ENCODE results near the gene SCNN1G. TPM values are rescaled to one million over a fixed set of nuclear protein-coding genes. Genes with fewer than 3 reads are reported as not detected.

SCNN1G gene
- total and polyA plus RNA-seq, 2 of the 13 experiments (the other 11 are each of a cell fraction or from before 2014, with no cell fraction given): not detected

DNA sequence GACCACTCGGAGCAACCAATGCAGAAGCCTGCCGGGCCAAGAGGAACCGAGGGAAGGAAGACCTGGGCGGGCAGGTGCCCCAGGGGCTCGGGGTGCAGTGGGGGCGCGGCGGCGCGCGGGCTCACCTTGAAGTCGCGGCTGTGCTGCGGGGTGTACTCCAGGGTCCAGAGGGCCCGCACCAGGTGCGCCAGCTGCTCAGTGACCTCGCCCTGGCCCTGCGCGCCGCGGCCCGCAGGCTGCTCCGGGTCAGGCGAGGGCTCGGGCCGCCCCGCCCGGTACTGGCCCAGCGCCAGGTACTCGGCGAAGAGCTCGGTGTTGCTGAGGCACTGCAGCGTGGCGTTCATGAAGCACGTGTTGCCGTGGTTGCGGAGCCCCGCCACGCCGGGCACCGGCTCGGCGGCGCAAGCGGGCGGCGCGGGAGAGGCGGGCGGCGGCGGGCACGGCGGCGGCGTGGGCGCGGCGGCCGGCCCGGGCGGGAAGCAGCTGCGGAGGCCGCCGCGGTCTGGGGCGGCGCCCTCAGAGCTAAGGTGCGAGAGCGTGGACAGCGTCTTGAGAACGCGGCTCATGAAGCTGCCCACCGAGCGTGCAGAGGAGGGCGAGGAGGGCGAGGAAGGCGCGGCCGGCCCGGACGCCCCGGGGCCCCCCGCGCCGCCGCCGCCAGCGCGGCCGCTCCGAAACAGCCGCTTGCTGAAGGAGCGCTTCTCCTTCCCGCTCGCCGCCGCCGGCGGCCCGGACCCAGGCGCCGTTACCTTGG, 33.9 kb upstream of the SCNN1G start (continued):
- TF ChIP-seq, protein P1, sequence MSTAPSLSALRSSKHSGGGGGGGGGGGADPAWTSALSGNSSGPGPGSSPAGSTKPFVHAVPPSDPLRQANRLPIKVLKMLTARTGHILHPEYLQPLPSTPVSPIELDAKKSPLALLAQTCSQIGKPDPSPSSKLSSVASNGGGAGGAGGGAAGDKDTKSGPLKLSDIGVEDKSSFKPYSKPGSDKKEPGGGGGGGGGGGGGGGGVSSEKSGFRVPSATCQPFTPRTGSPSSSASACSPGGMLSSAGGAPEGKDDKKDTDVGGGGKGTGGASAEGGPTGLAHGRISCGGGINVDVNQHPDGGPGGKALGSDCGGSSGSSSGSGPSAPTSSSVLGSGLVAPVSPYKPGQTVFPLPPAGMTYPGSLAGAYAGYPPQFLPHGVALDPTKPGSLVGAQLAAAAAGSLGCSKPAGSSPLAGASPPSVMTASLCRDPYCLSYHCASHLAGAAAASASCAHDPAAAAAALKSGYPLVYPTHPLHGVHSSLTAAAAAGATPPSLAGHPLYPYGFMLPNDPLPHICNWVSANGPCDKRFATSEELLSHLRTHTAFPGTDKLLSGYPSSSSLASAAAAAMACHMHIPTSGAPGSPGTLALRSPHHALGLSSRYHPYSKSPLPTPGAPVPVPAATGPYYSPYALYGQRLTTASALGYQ (CRISPR knock-in tag; IDR thresholded peaks at IDR 0.05): peak; percentile 67; the same call in 1 of the 2 replicates
- TF ChIP-seq ZNF777 (CRISPR knock-in tag; IDR thresholded peaks at IDR 0.05) (peak; percentile 65; the same call in 1 of the 2 replicates), ZFAT (CRISPR knock-in tag; conservative IDR thresholded peaks at IDR 0.05) (no peak; the same call in 1 of the 2 replicates), ZNF639 (CRISPR knock-in tag; conservative IDR thresholded peaks at IDR 0.05) (peak; percentile 80), SALL1 (CRISPR knock-in tag; IDR thresholded peaks at IDR 0.05) (peak; percentile 89), ZSCAN29 (CRISPR knock-in tag; conservative IDR thresholded peaks at IDR 0.05) (0 out of 2 replicates have a peak, but pooled peaks have one; percentile 45), PHF5A (CRISPR knock-in tag; IDR thresholded peaks at IDR 0.05; ENCODE audit: low read depth, unreplicated experiment) (no peak), ZBTB2 (CRISPR knock-in tag; IDR thresholded peaks at IDR 0.05; ENCODE audit: low read depth) (peak; percentile 90), ZNF597 (CRISPR knock-in tag; IDR thresholded peaks at IDR 0.05) (no peak), ZNF589 (CRISPR knock-in tag; conservative IDR thresholded peaks at IDR 0.05) (peak; percentile 79), RFXAP (CRISPR knock-in tag; IDR thresholded peaks at IDR 0.05; ENCODE audit: borderline replicate concordance) (peak; percentile 49; the same call in 1 of the 2 replicates), SIX4 (CRISPR knock-in tag; IDR thresholded peaks at IDR 0.05) (no peak), ZNF782 (CRISPR knock-in tag; IDR thresholded peaks at IDR 0.05; ENCODE audit: borderline replicate concordance) (no peak; the same call in 1 of the 2 replicates), JUN (CRISPR knock-in tag; IDR thresholded peaks at IDR 0.05) (no peak), ZNF704 (CRISPR knock-in tag; IDR thresholded peaks at IDR 0.05; ENCODE audit: borderline replicate concordance) (peak; percentile 90), REPIN1 (CRISPR knock-in tag; IDR thresholded peaks at IDR 0.05; ENCODE audit: borderline replicate concordance, low read depth) (no peak; the same call in 1 of the 2 replicates), ZC3H13 (CRISPR knock-in tag; IDR thresholded peaks at IDR 0.05) (peak; percentile 88)
- TF ChIP-seq, protein P2, sequence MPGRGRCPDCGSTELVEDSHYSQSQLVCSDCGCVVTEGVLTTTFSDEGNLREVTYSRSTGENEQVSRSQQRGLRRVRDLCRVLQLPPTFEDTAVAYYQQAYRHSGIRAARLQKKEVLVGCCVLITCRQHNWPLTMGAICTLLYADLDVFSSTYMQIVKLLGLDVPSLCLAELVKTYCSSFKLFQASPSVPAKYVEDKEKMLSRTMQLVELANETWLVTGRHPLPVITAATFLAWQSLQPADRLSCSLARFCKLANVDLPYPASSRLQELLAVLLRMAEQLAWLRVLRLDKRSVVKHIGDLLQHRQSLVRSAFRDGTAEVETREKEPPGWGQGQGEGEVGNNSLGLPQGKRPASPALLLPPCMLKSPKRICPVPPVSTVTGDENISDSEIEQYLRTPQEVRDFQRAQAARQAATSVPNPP (CRISPR knock-in tag; IDR thresholded peaks at IDR 0.05): peak; percentile 53; the same call in 1 of the 2 replicates
- TF ChIP-seq, protein P3, sequence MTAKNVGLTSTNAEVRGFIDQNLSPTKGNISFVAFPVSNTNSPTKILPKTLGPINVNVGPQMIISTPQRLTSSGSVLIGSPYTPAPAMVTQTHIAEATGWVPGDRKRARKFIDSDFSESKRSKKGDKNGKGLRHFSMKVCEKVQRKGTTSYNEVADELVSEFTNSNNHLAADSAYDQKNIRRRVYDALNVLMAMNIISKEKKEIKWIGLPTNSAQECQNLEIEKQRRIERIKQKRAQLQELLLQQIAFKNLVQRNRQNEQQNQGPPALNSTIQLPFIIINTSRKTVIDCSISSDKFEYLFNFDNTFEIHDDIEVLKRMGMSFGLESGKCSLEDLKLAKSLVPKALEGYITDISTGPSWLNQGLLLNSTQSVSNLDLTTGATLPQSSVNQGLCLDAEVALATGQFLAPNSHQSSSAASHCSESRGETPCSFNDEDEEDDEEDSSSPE (CRISPR knock-in tag; IDR thresholded peaks at IDR 0.05): peak; percentile 80

Measured in HepG2 (cell line).